ENCODE results near the gene LGALS7. TPM values are rescaled to one million over a fixed set of nuclear protein-coding genes. Genes with fewer than 3 reads are reported as not detected.
"Not testable (repeated sequence)": the region's sequence is repeated elsewhere in the genome, so short reads cannot be mapped to it uniquely, and the experiment has no call there.

LGALS7 gene
- polyA plus RNA-seq, 1 of the 3 experiments (the other 2 are of a cell fraction), result not detected

GRCh38 chr19:38763795-38764220 lies 9.5 kb downstream of the LGALS7 start:
- 62% methylated on average over 3 of the region's 3 CpGs for WGBS (ENCODE audit: low lambda C conversion rate)

GRCh38 chr19:38761884-38762389 lies 11.4 kb downstream of the LGALS7 start:
- DNase-seq; H3K36me3 ChIP-seq (replicated peaks in 1 of 2; ENCODE audit: control insufficient read depth in 1 of 2, insufficient read depth in 2 of 2, low read length in 1 of 2); H3K4me1 ChIP-seq (ENCODE audit: control insufficient read depth in 1 of 2, insufficient read depth in 2 of 2, low read depth in 1 of 2, low read length in 1 of 2); CTCF ChIA-PET; H3K9me3 ChIP-seq; H3F3A ChIP-seq (replicated peaks; ENCODE audit: insufficient read depth); H2AFZ ChIP-seq (ENCODE audit: low read depth); H3K27ac ChIP-seq (ENCODE audit: low read depth in 2 of 2, low read length in 1 of 2); H3K4me3 ChIP-seq (ENCODE audit: low read depth in 2 of 2, low read length in 1 of 2); H3K9ac ChIP-seq; H4K20me1 ChIP-seq (ENCODE audit: insufficient read depth); POLR2A ChIA-PET; H3K9me2 ChIP-seq; H3K4me2 ChIP-seq; H3K79me2 ChIP-seq (ENCODE audit: insufficient read depth); H3K27me3 ChIP-seq (ENCODE audit: insufficient read depth): not testable (repeated sequence)
- 91% methylated on average over 8 of the region's 9 CpGs for WGBS (ENCODE audit: low lambda C conversion rate)

More at GRCh38 chr19:38763795-38764220, 9.5 kb downstream of the LGALS7 start:
- no peaks in the 10 kb centered on the region for H3K4me1 ChIP-seq (ENCODE audit: control insufficient read depth in 1 of 2, insufficient read depth in 2 of 2, low read depth in 1 of 2, low read length in 1 of 2)
- H4K20me1 ChIP-seq (ENCODE audit: insufficient read depth), result no peaks in the 10 kb centered on the region
- H2AFZ ChIP-seq (ENCODE audit: low read depth), result no peak overlapping the region
- H3K9ac ChIP-seq, result no peak overlapping the region
- no peak overlapping the region for H3K4me2 ChIP-seq
- H3K36me3 ChIP-seq (replicated peaks in 1 of 2; ENCODE audit: control insufficient read depth in 1 of 2, insufficient read depth in 2 of 2, low read length in 1 of 2), result no peaks in the 10 kb centered on the region
- ChIA-PET POLR2A (no interaction called here), CTCF (no interaction called here)
- no peak overlapping the region for H3K27ac ChIP-seq (ENCODE audit: low read depth in 2 of 2, low read length in 1 of 2)
- no peak overlapping the region for H3K4me3 ChIP-seq (ENCODE audit: low read depth in 2 of 2, low read length in 1 of 2)
- DNase-seq, result no peak
- H3K27me3 ChIP-seq (ENCODE audit: insufficient read depth), result no peaks in the 10 kb centered on the region
- H3K9me3 ChIP-seq, result no peaks in the 10 kb centered on the region
- no peaks in the 10 kb centered on the region for H3K9me2 ChIP-seq
- no peaks in the 10 kb centered on the region for H3K79me2 ChIP-seq (ENCODE audit: insufficient read depth)
- no peak for TF ChIP-seq EZH2phosphoT487 (IDR thresholded peaks at IDR 0.05; ENCODE audit: borderline replicate concordance, low read depth)
- no peak for TF ChIP-seq GATA2 (CRISPR knock-in tag; IDR thresholded peaks at IDR 0.05)
- TF ChIP-seq TAF1 (IDR thresholded peaks at IDR 0.05; ENCODE audit: borderline replicate concordance, low read depth, low read length), result no peak
- no peak for TF ChIP-seq MXI1 (IDR thresholded peaks at IDR 0.05; ENCODE audit: low read depth, low read length)
- H3F3A ChIP-seq (replicated peaks; ENCODE audit: insufficient read depth), result no peaks in the 10 kb centered on the region

GRCh38 chr19:38760805-38761517 lies 12.4 kb downstream of the LGALS7 start:
- H3K36me3 ChIP-seq (replicated peaks in 1 of 2; ENCODE audit: control insufficient read depth in 1 of 2, insufficient read depth in 2 of 2, low read length in 1 of 2); POLR2A ChIA-PET; H3K79me2 ChIP-seq (ENCODE audit: insufficient read depth); H2AFZ ChIP-seq (ENCODE audit: low read depth); H3F3A ChIP-seq (replicated peaks; ENCODE audit: insufficient read depth); DNase-seq; H3K9me3 ChIP-seq; H3K27me3 ChIP-seq (ENCODE audit: insufficient read depth); H3K27ac ChIP-seq (ENCODE audit: low read depth in 2 of 2, low read length in 1 of 2); H3K4me3 ChIP-seq (ENCODE audit: low read depth in 2 of 2, low read length in 1 of 2); H3K9ac ChIP-seq; H4K20me1 ChIP-seq (ENCODE audit: insufficient read depth); H3K4me1 ChIP-seq (ENCODE audit: control insufficient read depth in 1 of 2, insufficient read depth in 2 of 2, low read depth in 1 of 2, low read length in 1 of 2); H3K4me2 ChIP-seq; H3K9me2 ChIP-seq: not testable (repeated sequence)
- CTCF ChIA-PET, result interaction anchor here (1.4 kb wide), 1 partner anchor 12 kb away, joined by 3 read pairs; no protein-coding TSS in a partner anchor
- 71% methylated on average over 6 of the region's 6 CpGs for WGBS (ENCODE audit: low lambda C conversion rate)

GRCh38 chr19:38759590-38760003 lies 13.7 kb downstream of the LGALS7 start:
- 75% methylated on average over 10 of the region's 10 CpGs for WGBS (ENCODE audit: low lambda C conversion rate)
- H3K4me2 ChIP-seq, result no peak overlapping the region
- DNase-seq, result no peak
- no peak for TF ChIP-seq USF2 (IDR thresholded peaks at IDR 0.05; ENCODE audit: borderline replicate concordance, low read depth, low read length)
- no peak for TF ChIP-seq CTCF (IDR thresholded peaks at IDR 0.05)
- TF ChIP-seq MEF2A (IDR thresholded peaks at IDR 0.05; ENCODE audit: borderline replicate concordance, low read depth), result no peak
- TF ChIP-seq RFX5 (IDR thresholded peaks at IDR 0.05; ENCODE audit: low read length), result no peak
- no peak for TF ChIP-seq IRF3 (IDR thresholded peaks at IDR 0.05; ENCODE audit: low read depth, low read length)
- no peak for TF ChIP-seq GABPA (IDR thresholded peaks at IDR 0.05; ENCODE audit: low read depth)
- no peak for TF ChIP-seq FOSL2 (IDR thresholded peaks at IDR 0.05; ENCODE audit: borderline replicate concordance, low read depth)

More at GRCh38 chr19:38759590-38760003, 13.7 kb downstream of the LGALS7 start:
- POLR2A ChIA-PET, result no interaction called here
- Histone ChIP-seq H3K4me1 (ENCODE audit: control insufficient read depth in 1 of 2, insufficient read depth in 2 of 2, low read depth in 1 of 2, low read length in 1 of 2) (no peaks in the 10 kb centered on the region), H3K4me3 (ENCODE audit: low read depth in 2 of 2, low read length in 1 of 2) (no peak overlapping the region), H3F3A (replicated peaks; ENCODE audit: insufficient read depth) (no peaks in the 10 kb centered on the region), H3K79me2 (ENCODE audit: insufficient read depth) (no peaks in the 10 kb centered on the region), H3K9ac (no peak overlapping the region), H3K9me3 (no peaks in the 10 kb centered on the region), H3K27ac (ENCODE audit: low read depth in 2 of 2, low read length in 1 of 2) (no peak overlapping the region), H2AFZ (ENCODE audit: low read depth) (no peak overlapping the region), H3K36me3 (replicated peaks in 1 of 2; ENCODE audit: control insufficient read depth in 1 of 2, insufficient read depth in 2 of 2, low read length in 1 of 2) (no peaks in the 10 kb centered on the region), H4K20me1 (ENCODE audit: insufficient read depth) (no peaks in the 10 kb centered on the region), H3K9me2 (no peaks in the 10 kb centered on the region), H3K27me3 (ENCODE audit: insufficient read depth) (no peaks in the 10 kb centered on the region)
- CTCF ChIA-PET, result interaction anchor here (1.4 kb wide), 1 partner anchor 11 kb away, joined by 3 read pairs; no protein-coding TSS in a partner anchor

All from SK-N-SH (cell line).